ENCODE results near the gene ZNF624.

ZNF624 gene

GRCh38 chr17:16585796-16586195 is 67.9 kb downstream of the ZNF624 start:
- H3K4me2 ChIP-seq (ENCODE audit: low read length): no peak overlapping the region
- no peaks in the 10 kb centered on the region for H3F3A ChIP-seq (ENCODE audit: control insufficient read depth, insufficient read depth)
- no peaks in the 10 kb centered on the region for H3K9me2 ChIP-seq (replicated peaks; ENCODE audit: control insufficient read depth, low read length)
- no peaks in the 10 kb centered on the region for H3K79me2 ChIP-seq (ENCODE audit: control insufficient read depth, low read length)
- no peak for TF ChIP-seq CTCF (IDR thresholded peaks at IDR 0.05; ENCODE audit: low read depth, low read length, poor library complexity, severe bottlenecking)
- no peaks in the 10 kb centered on the region for H3K9me3 ChIP-seq (ENCODE audit: control insufficient read depth, insufficient read depth, low read length)
- H3K27ac ChIP-seq (ENCODE audit: low read depth, low read length): no peak overlapping the region
- H4K20me1 ChIP-seq (ENCODE audit: control insufficient read depth, insufficient read depth, low read depth, low read length): no peaks in the 10 kb centered on the region
- H3K36me3 ChIP-seq (ENCODE audit: control insufficient read depth, low read length): no peaks in the 10 kb centered on the region
- H3K4me1 ChIP-seq (ENCODE audit: control insufficient read depth, low read length): peaks cover 19% of the 10 kb centered on the region
- H3K4me3 ChIP-seq (ENCODE audit: low read length): no peak overlapping the region
- peaks cover 26% of the 10 kb centered on the region for H3K27me3 ChIP-seq (ENCODE audit: control insufficient read depth, low read length)

GRCh38 chr17:16584273-16584995 is 69.2 kb downstream of the ZNF624 start:
- Histone ChIP-seq H3K4me1 (ENCODE audit: control insufficient read depth, low read length) (peaks cover 17% of the 10 kb centered on the region), H3K9me2 (replicated peaks; ENCODE audit: control insufficient read depth, low read length) (no peaks in the 10 kb centered on the region), H3K27ac (ENCODE audit: low read depth, low read length) (no peak overlapping the region), H4K20me1 (ENCODE audit: control insufficient read depth, insufficient read depth, low read depth, low read length) (no peaks in the 10 kb centered on the region), H3K9me3 (ENCODE audit: control insufficient read depth, insufficient read depth, low read length) (no peaks in the 10 kb centered on the region), H3K36me3 (ENCODE audit: control insufficient read depth, low read length) (no peaks in the 10 kb centered on the region), H3K79me2 (ENCODE audit: control insufficient read depth, low read length) (no peaks in the 10 kb centered on the region), H3F3A (ENCODE audit: control insufficient read depth, insufficient read depth) (no peaks in the 10 kb centered on the region), H3K27me3 (ENCODE audit: control insufficient read depth, low read length) (peaks cover 23% of the 10 kb centered on the region), H3K4me2 (ENCODE audit: low read length) (peak overlapping the region; percentile 77), H3K4me3 (ENCODE audit: low read length) (peak overlapping the region; percentile 71)
- TF ChIP-seq CTCF (IDR thresholded peaks at IDR 0.05; ENCODE audit: low read depth, low read length, poor library complexity, severe bottlenecking): peak; percentile 95
- TF ChIP-seq EZH2phosphoT487 (IDR thresholded peaks at IDR 0.05; ENCODE audit: borderline replicate concordance, low read length): no peak

GRCh38 chr17:16583781-16584180 is 69.9 kb downstream of the ZNF624 start:
- TF ChIP-seq CTCF (IDR thresholded peaks at IDR 0.05; ENCODE audit: low read depth, low read length, poor library complexity, severe bottlenecking) (no peak), EZH2phosphoT487 (IDR thresholded peaks at IDR 0.05; ENCODE audit: borderline replicate concordance, low read length) (no peak)
- H3K79me2 ChIP-seq (ENCODE audit: control insufficient read depth, low read length): no peaks in the 10 kb centered on the region
- H3F3A ChIP-seq (ENCODE audit: control insufficient read depth, insufficient read depth): no peaks in the 10 kb centered on the region
- peaks cover 20% of the 10 kb centered on the region for H3K27me3 ChIP-seq (ENCODE audit: control insufficient read depth, low read length)
- H3K9me2 ChIP-seq (replicated peaks; ENCODE audit: control insufficient read depth, low read length): no peaks in the 10 kb centered on the region
- peaks cover 11% of the 10 kb centered on the region for H3K4me1 ChIP-seq (ENCODE audit: control insufficient read depth, low read length)
- no peaks in the 10 kb centered on the region for H4K20me1 ChIP-seq (ENCODE audit: control insufficient read depth, insufficient read depth, low read depth, low read length)
- no peaks in the 10 kb centered on the region for H3K36me3 ChIP-seq (ENCODE audit: control insufficient read depth, low read length)
- H3K4me3 ChIP-seq (ENCODE audit: low read length): peak overlapping the region; percentile 71; the same call in 1 of the 2 replicates
- no peak overlapping the region for H3K27ac ChIP-seq (ENCODE audit: low read depth, low read length)
- H3K4me2 ChIP-seq (ENCODE audit: low read length): peak overlapping the region; percentile 77
- no peaks in the 10 kb centered on the region for H3K9me3 ChIP-seq (ENCODE audit: control insufficient read depth, insufficient read depth, low read length)

Data from DOHH2 (cell line).